Stimulated activated CD4-positive, alpha-beta T cell treated with anti-CD3 and anti-CD28 coated beads, TNF-alpha, amount 100 ng/mL, for 4 hours (primary cell): ENCODE results near the gene NEO1.

ENCODE experiments used
- DNase-seq, 3 experiments: peaks; one replicate each; pipeline ENCODE4 v3.0.0-alpha.2; 2020; ENCODE audit warnings: low read depth in 3 of 3

NEO1 gene

GRCh38 chr15:73051807-73052652, at the start of gene NEO1:
Gene NEO1 (plus strand): TSS chr15:73052463. CDS start chr15:73052676, 213 bp downstream.
- peak; percentile 62 to 69 (median 69) for DNase-seq

GRCh38 chr15:73004462-73004861, 47.8 kb upstream of the NEO1 start:
- no peak for DNase-seq

- DNase-seq, result no peak
Observed at GRCh38 chr15:73005032-73005431, 47.2 kb upstream of the NEO1 start.

- no peak for DNase-seq
Observed at GRCh38 chr15:73005446-73005845, 46.8 kb upstream of the NEO1 start.

GRCh38 chr15:73006523-73006922, 45.7 kb upstream of the NEO1 start:
- no peak for DNase-seq

GRCh38 chr15:73009066-73010056, 42.9 kb upstream of the NEO1 start:
- no peak for DNase-seq

GRCh38 chr15:73010154-73011152, 41.8 kb upstream of the NEO1 start:
- DNase-seq, result no peak

- DNase-seq, result no peak
Observed at GRCh38 chr15:73014904-73015303, 37.4 kb upstream of the NEO1 start.

- no peak for DNase-seq
Observed at GRCh38 chr15:73015493-73015892, 36.8 kb upstream of the NEO1 start.

GRCh38 chr15:73017987-73018386, 34.3 kb upstream of the NEO1 start:
- DNase-seq, result no peak

- no peak for DNase-seq
Observed at GRCh38 chr15:73019154-73019553, 33.1 kb upstream of the NEO1 start.

- no peak for DNase-seq
Observed at GRCh38 chr15:73019601-73020146, 32.6 kb upstream of the NEO1 start.

GRCh38 chr15:73021139-73021621, 31.1 kb upstream of the NEO1 start:
- DNase-seq, result no peak

- no peak for DNase-seq
Observed at GRCh38 chr15:73022161-73022560, 30.1 kb upstream of the NEO1 start.

- no peak for DNase-seq
Observed at GRCh38 chr15:73023071-73023470, 29.2 kb upstream of the NEO1 start.

GRCh38 chr15:73024168-73024567, 28.1 kb upstream of the NEO1 start:
- DNase-seq, result no peak

GRCh38 chr15:73026511-73027054, 25.7 kb upstream of the NEO1 start:
- DNase-seq, result no peak

GRCh38 chr15:73028031-73028430, 24.2 kb upstream of the NEO1 start:
- DNase-seq, result no peak

- DNase-seq, result no peak
Observed at GRCh38 chr15:73028831-73029451, 23.3 kb upstream of the NEO1 start.

- no peak for DNase-seq
Observed at GRCh38 chr15:73030122-73030679, 22.1 kb upstream of the NEO1 start.
